ENCODE results near the gene TAF5. TPM values are rescaled to one million over a fixed set of nuclear protein-coding genes. Genes with fewer than 3 reads are reported as not detected.
"Not testable (repeated sequence)": the region's sequence is repeated elsewhere in the genome, so short reads cannot be mapped to it uniquely, and the experiment has no call there.

The TAF5 gene
- total RNA-seq, 2 donors from 2014 or later, result 8.4 to 10.1 TPM

GRCh38 chr10:103415581-103415980 lies 47.8 kb downstream of the TAF5 start:
- no peak overlapping the region for H3K4me3 ChIP-seq (ENCODE audit: low read length)
- no peaks in the 10 kb centered on the region for H3K27me3 ChIP-seq (ENCODE audit: control insufficient read depth, insufficient read depth, low read length, poor library complexity, severe bottlenecking)
- H3K36me3 ChIP-seq (ENCODE audit: control insufficient read depth, insufficient read depth, low read length), result peaks cover 91% of the 10 kb centered on the region
- Mint-ChIP-seq H3K36me3 (ENCODE audit: low read depth) (peaks cover 79% of the 10 kb centered on the region), H3K4me3 (no peak overlapping the region), H3K27me3 (ENCODE audit: insufficient read depth) (no peaks in the 10 kb centered on the region), H3K9me3 (no peaks in the 10 kb centered on the region), H3K27ac (no peak overlapping the region), H3K4me1 (no peaks in the 10 kb centered on the region)
- no peaks in the 10 kb centered on the region for H3K4me1 ChIP-seq (ENCODE audit: control insufficient read depth, insufficient read depth, low read length)
- no peak overlapping the region for H3K27ac ChIP-seq (ENCODE audit: low read depth, low read length)
- no peak for DNase-seq
- TF ChIP-seq, protein P1, sequence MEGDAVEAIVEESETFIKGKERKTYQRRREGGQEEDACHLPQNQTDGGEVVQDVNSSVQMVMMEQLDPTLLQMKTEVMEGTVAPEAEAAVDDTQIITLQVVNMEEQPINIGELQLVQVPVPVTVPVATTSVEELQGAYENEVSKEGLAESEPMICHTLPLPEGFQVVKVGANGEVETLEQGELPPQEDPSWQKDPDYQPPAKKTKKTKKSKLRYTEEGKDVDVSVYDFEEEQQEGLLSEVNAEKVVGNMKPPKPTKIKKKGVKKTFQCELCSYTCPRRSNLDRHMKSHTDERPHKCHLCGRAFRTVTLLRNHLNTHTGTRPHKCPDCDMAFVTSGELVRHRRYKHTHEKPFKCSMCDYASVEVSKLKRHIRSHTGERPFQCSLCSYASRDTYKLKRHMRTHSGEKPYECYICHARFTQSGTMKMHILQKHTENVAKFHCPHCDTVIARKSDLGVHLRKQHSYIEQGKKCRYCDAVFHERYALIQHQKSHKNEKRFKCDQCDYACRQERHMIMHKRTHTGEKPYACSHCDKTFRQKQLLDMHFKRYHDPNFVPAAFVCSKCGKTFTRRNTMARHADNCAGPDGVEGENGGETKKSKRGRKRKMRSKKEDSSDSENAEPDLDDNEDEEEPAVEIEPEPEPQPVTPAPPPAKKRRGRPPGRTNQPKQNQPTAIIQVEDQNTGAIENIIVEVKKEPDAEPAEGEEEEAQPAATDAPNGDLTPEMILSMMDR (conservative IDR thresholded peaks at IDR 0.05), result no peak
- H3K9me3 ChIP-seq (ENCODE audit: control insufficient read depth, low read length), result no peaks in the 10 kb centered on the region
- WGBS, 2 experiments (ENCODE audit: insufficient coverage in 1 of 2, insufficient read length in 1 of 2), result 92 to 96% methylated on average over 5 to 8 of the region's 8 CpGs
- H3K9ac ChIP-seq (ENCODE audit: extremely low read depth, low read length, poor library complexity, severe bottlenecking), result no peak overlapping the region

DNA sequence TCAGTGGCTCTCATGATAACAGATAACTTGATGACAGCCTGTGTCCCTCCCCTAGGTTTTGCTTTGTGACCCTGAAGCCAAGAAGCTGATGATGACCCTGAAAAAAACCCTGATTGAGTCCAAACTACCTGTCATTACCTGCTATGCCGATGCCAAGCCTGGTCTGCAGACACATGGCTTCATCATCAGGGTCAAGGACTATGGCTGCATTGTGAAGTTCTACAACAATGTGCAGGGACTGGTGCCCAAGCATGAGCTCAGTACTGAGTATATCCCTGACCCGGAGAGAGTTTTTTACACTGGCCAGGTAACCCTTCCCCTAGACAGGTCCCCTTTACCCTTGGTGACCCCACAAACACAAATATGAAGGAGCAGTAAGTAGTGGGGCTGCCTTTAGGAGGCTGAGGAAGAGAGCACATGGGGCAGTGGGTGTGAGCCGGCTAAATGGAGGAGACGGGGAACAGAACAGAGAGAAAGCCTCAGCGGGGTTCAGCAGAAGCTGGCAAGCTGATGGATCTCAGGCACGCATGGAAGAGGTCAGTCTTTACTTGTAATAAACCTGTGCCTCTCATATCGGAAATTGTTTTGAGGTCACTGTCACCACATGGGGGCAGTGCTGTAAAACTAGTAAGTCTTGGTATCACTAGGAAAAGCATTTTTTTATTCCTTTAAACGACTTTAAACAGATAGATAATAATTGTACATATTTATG lies 48.8 kb downstream of the TAF5 start:
- H3K27me3 ChIP-seq (ENCODE audit: control insufficient read depth, insufficient read depth, low read length, poor library complexity, severe bottlenecking), result no peaks in the 10 kb centered on the region
- Mint-ChIP-seq H3K4me3 (no peak overlapping the region), H3K4me1 (no peaks in the 10 kb centered on the region), H3K9me3 (no peaks in the 10 kb centered on the region), H3K27me3 (ENCODE audit: insufficient read depth) (no peaks in the 10 kb centered on the region), H3K36me3 (ENCODE audit: low read depth) (peaks cover 83% of the 10 kb centered on the region), H3K27ac (no peak overlapping the region)
- DNase-seq, result peak; percentile 76
- H3K36me3 ChIP-seq (ENCODE audit: control insufficient read depth, insufficient read depth, low read length), result peaks cover 95% of the 10 kb centered on the region
- no peaks in the 10 kb centered on the region for H3K4me1 ChIP-seq (ENCODE audit: control insufficient read depth, insufficient read depth, low read length)
- no peak overlapping the region for H3K4me3 ChIP-seq (ENCODE audit: low read length)
- no peak overlapping the region for H3K9ac ChIP-seq (ENCODE audit: extremely low read depth, low read length, poor library complexity, severe bottlenecking)
- TF ChIP-seq, protein P1 (conservative IDR thresholded peaks at IDR 0.05), result peak; percentile 71
- H3K27ac ChIP-seq (ENCODE audit: low read depth, low read length), result no peak overlapping the region
- no peaks in the 10 kb centered on the region for H3K9me3 ChIP-seq (ENCODE audit: control insufficient read depth, low read length)
- WGBS, 2 experiments (ENCODE audit: insufficient coverage in 1 of 2, insufficient read length in 1 of 2), result 92 to 94% methylated on average over 6 to 7 of the region's 8 CpGs

DNA sequence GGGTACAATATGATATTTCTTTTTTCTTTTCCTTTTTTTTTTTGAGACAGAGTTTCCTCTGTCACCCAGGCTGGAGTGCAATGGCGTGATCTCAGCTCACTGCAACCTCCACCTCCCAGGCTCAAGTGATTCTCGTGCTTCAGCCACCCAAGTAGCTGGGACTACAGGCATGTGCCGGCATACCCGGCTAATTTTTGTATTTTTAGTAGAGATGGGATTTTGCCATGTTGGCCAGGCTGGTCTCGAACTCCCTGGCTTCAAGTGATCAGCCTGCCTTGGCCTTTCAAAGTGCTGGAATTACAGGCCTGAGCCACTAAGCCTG lies 49.3 kb downstream of the TAF5 start:
- peaks cover 91% of the 10 kb centered on the region for H3K36me3 ChIP-seq (ENCODE audit: control insufficient read depth, insufficient read depth, low read length)

DNA sequence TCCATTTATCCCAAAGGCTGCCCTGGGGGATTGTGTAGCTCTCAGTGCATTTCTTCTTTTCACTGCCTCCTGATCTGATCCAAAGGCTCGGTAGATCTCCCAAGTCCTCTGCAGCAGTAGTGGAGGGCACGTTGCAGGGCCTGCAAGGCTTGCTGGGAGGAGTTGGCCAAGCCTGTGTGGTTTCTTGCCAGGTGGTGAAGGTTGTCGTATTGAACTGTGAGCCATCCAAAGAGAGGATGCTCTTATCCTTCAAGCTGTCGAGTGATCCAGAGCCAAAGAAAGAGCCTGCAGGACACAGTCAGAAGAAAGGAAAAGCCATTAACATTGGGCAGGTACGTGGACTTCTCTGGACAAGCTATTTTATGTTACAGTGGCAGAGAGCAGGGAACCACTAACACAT lies 49.8 kb downstream of the TAF5 start:
- Mint-ChIP-seq H3K4me3 (no peak overlapping the region), H3K27ac (no peak overlapping the region), H3K9me3 (no peaks in the 10 kb centered on the region), H3K36me3 (ENCODE audit: low read depth) (peaks cover 86% of the 10 kb centered on the region), H3K27me3 (ENCODE audit: insufficient read depth) (no peaks in the 10 kb centered on the region), H3K4me1 (no peaks in the 10 kb centered on the region)
- Histone ChIP-seq H3K27me3 (ENCODE audit: control insufficient read depth, insufficient read depth, low read length, poor library complexity, severe bottlenecking) (no peaks in the 10 kb centered on the region), H3K4me1 (ENCODE audit: control insufficient read depth, insufficient read depth, low read length) (no peaks in the 10 kb centered on the region), H3K36me3 (ENCODE audit: control insufficient read depth, insufficient read depth, low read length) (peaks cover 92% of the 10 kb centered on the region), H3K4me3 (ENCODE audit: low read length) (no peak overlapping the region), H3K9ac (ENCODE audit: extremely low read depth, low read length, poor library complexity, severe bottlenecking) (no peak overlapping the region), H3K9me3 (ENCODE audit: control insufficient read depth, low read length) (no peaks in the 10 kb centered on the region), H3K27ac (ENCODE audit: low read depth, low read length) (no peak overlapping the region)
- 90 to 94% methylated on average over 5 of the region's 5 CpGs for WGBS, 2 experiments (ENCODE audit: insufficient coverage in 1 of 2, insufficient read length in 1 of 2)
- TF ChIP-seq, protein P1 (conservative IDR thresholded peaks at IDR 0.05), result no peak
- no peak for DNase-seq

More for the DNA sequence above, 49.3 kb downstream of the TAF5 start:
- H3K9me3 Mint-ChIP-seq; H3K27me3 ChIP-seq (ENCODE audit: control insufficient read depth, insufficient read depth, low read length, poor library complexity, severe bottlenecking); DNase-seq; H3K9me3 ChIP-seq (ENCODE audit: control insufficient read depth, low read length); H3K4me1 ChIP-seq (ENCODE audit: control insufficient read depth, insufficient read depth, low read length); H3K27ac Mint-ChIP-seq; H3K4me1 Mint-ChIP-seq; H3K4me3 ChIP-seq (ENCODE audit: low read length); H3K4me3 Mint-ChIP-seq; H3K9ac ChIP-seq (ENCODE audit: extremely low read depth, low read length, poor library complexity, severe bottlenecking); H3K27me3 Mint-ChIP-seq (ENCODE audit: insufficient read depth); H3K27ac ChIP-seq (ENCODE audit: low read depth, low read length): not testable (repeated sequence)
- H3K36me3 Mint-ChIP-seq (ENCODE audit: low read depth), result peaks cover 83% of the 10 kb centered on the region
- 95 to 100% methylated on average over 4 to 5 of the region's 5 CpGs for WGBS, 2 experiments (ENCODE audit: insufficient coverage in 1 of 2, insufficient read length in 1 of 2)
